Thyroid gland (tissue), 4 donors: ENCODE measurements around the gene RAB28. TPM values are rescaled to one million over a fixed set of nuclear protein-coding genes. Genes with fewer than 3 reads are reported as not detected.

ENCODE experiments used
- DNase-seq, 2 donors: peaks; one replicate each; pipeline ENCODE4 v3.0.0-alpha.2; 2019
- H3K27ac ChIP-seq, 3 donors: fragments of 200-600 bp; sonication (generic); 1 replicate in 2 of 3; 2 replicates in 1 of 3; pipeline ENCODE4 v1.5.1; 2016 to 2019; ENCODE audit warnings: mild to moderate bottlenecking in 1 of 3, moderate library complexity in 1 of 3
- H3K27me3 ChIP-seq: fragments of 200-600 bp; sonication (generic); one replicate; pipeline ENCODE4 v1.5.1; 2019
- H3K36me3 ChIP-seq, 2 donors: fragments of 200-600 bp; sonication (generic); one replicate each; pipeline ENCODE4 v1.5.1; 2016 to 2019
- H3K4me1 ChIP-seq, 2 donors: fragments of 200-600 bp; sonication (generic); one replicate each; pipeline ENCODE4 v1.5.1; 2017 to 2019
- H3K4me3 ChIP-seq, 3 donors: fragments of 200-600 bp; sonication (generic); replicated peaks in 1 of 3; 1 replicate in 2 of 3; 2 replicates in 1 of 3; pipeline ENCODE4 v1.5.1; 2016; ENCODE audit warnings: mild to moderate bottlenecking in 1 of 3
- H3K9me3 ChIP-seq: fragments of 200-600 bp; sonication (generic); one replicate; pipeline ENCODE4 v1.5.1; 2017
- POLR2A ChIP-seq, 2 donors: fragments of 450-650 bp; IDR thresholded peaks; one replicate each; pipeline ENCODE4 v1.6.1; 2017; ENCODE audit warnings: antibody characterized with exemption in 2 of 2, mild to moderate bottlenecking in 2 of 2, moderate library complexity in 1 of 2
- WGBS, 2 donors: methylation state at CpG; one replicate each; pipeline ENCODE4 v1.1.5; 2017; 5-methylcytosine and 5-hydroxymethylcytosine counted together
- intact Hi-C: fragments of 100-400 bp; cut with DNase I; formaldehyde crosslinking; loops from one replicate; pipeline ENCODE4 v1.15.1; 2023
- total RNA-seq, 4 donors: library from RNA; depleted of rRNA; stranded (reverse); fragments of >200 nt; gene quantifications; one replicate each; pipeline ENCODE4 v1.2.3, GENCODE V29; 2016
- TF ChIP-seq, protein P1 (sequence below), 6 experiments: fragments of 200-600 bp in 3 of 6; fragments of 450-650 bp in 3 of 6; sonication (generic) in 3 of 6; IDR thresholded peaks; one replicate each; pipeline ENCODE4 v1.5.1; 2016 to 2019; ENCODE audit warnings: antibody characterized with exemption in 6 of 6, mild to moderate bottlenecking in 2 of 6, inconsistent platforms in 1 of 6, moderate library complexity in 1 of 6

The RAB28 gene
- total RNA-seq, 4 donors from 2014 or later: 25.1 to 30.0 (median 25.4) TPM

DNA sequence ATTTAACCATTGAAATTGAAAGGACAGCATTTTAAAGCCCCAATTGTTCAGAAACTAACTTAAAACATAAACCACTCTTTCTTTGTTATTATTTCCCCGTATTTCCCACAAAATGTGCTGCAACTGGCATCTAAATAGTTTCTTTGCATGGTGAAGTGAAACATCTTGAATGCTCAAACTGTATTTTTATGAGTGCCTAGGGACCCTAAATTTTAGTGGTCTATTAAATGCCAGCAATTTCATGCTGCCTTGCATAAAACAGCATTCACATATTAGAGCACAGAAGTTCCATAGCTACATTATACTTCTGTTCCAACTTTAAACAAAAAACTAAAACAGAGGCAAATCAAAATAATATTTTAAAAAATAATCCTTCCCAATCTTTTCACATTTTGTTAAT is 5.4 kb downstream of the RAB28 start:
- DNase-seq: no peak
- intact Hi-C loops: no loop called here
- no peak for TF ChIP-seq POLR2A (IDR thresholded peaks at IDR 0.05)
- TF ChIP-seq, protein P1, sequence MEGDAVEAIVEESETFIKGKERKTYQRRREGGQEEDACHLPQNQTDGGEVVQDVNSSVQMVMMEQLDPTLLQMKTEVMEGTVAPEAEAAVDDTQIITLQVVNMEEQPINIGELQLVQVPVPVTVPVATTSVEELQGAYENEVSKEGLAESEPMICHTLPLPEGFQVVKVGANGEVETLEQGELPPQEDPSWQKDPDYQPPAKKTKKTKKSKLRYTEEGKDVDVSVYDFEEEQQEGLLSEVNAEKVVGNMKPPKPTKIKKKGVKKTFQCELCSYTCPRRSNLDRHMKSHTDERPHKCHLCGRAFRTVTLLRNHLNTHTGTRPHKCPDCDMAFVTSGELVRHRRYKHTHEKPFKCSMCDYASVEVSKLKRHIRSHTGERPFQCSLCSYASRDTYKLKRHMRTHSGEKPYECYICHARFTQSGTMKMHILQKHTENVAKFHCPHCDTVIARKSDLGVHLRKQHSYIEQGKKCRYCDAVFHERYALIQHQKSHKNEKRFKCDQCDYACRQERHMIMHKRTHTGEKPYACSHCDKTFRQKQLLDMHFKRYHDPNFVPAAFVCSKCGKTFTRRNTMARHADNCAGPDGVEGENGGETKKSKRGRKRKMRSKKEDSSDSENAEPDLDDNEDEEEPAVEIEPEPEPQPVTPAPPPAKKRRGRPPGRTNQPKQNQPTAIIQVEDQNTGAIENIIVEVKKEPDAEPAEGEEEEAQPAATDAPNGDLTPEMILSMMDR (IDR thresholded peaks at IDR 0.05): no peak
- WGBS, 2 donors: 92 to 100% methylated on average over 1 of the region's 1 CpG
- Histone ChIP-seq H3K4me3 (no peak overlapping the region), H3K9me3 (no peaks in the 10 kb centered on the region), H3K27ac (no peak overlapping the region), H3K4me1 (peaks cover 10 to 12% of the 10 kb centered on the region in 2 donors), H3K36me3 (no peaks in the 10 kb centered on the region), H3K27me3 (no peaks in the 10 kb centered on the region)

DNA sequence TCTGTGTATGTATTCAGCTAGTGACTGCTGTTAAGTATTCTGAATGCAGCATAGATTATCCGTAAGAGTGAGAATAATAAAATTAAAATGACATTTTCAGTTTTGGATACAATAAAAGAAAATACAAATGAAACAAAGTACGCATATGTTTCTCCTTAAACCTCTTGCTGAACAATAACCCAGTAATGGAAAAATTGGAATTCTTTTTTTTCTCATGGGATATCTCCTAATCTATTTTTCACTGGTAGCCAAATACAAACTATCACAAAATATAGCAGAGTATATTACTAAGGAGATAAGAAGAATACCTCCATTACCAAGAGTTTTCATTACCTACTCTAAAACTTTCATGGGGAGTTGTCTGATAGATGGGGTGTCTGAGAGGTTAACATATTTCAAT is 6.0 kb downstream of the RAB28 start:
- intact Hi-C loops: no loop called here
- TF ChIP-seq, protein P1 (IDR thresholded peaks at IDR 0.05): no peak
- no peak for TF ChIP-seq POLR2A (IDR thresholded peaks at IDR 0.05)
- peaks cover 6 to 11% of the 10 kb centered on the region in 2 donors for H3K4me1 ChIP-seq

DNA sequence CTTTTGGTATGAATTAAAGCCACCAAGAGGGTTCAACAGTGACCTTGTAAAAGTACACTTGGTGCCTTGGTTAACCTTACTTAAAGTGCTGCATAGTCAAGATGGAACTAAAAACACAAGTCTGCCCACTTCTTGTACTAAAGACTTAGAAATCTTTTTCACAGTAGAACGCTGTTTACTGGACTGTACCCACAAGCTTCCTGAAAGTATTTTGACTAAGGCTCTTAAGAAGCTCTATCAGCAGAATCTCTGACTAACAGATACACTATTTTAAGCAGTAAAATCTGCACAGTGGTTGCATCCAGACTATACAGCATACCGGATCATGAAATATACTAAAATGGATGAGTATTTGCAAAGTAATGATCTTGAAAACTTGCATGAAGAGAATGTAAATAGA is 7.2 kb downstream of the RAB28 start:
- intact Hi-C loops: no loop called here
- no peak overlapping the region for H3K4me3 ChIP-seq
- no peak overlapping the region for H3K27ac ChIP-seq
- H3K4me1 ChIP-seq: peaks cover 0 to 4% of the 10 kb centered on the region in 2 donors
- no peaks in the 10 kb centered on the region for H3K27me3 ChIP-seq
- no peaks in the 10 kb centered on the region for H3K36me3 ChIP-seq
- DNase-seq: no peak
- no peak for TF ChIP-seq POLR2A (IDR thresholded peaks at IDR 0.05)
- TF ChIP-seq, protein P1 (IDR thresholded peaks at IDR 0.05): no peak
- 25 to 43% methylated on average over 2 of the region's 2 CpGs for WGBS, 2 donors
- H3K9me3 ChIP-seq: no peaks in the 10 kb centered on the region

More for the DNA sequence above, 6.0 kb downstream of the RAB28 start:
- Histone ChIP-seq H3K4me3 (no peak overlapping the region), H3K27ac (no peak overlapping the region), H3K9me3 (no peaks in the 10 kb centered on the region), H3K36me3 (no peaks in the 10 kb centered on the region), H3K27me3 (no peaks in the 10 kb centered on the region)
- 89 to 93% methylated on average over 2 of the region's 2 CpGs for WGBS, 2 donors
- no peak for DNase-seq

DNA sequence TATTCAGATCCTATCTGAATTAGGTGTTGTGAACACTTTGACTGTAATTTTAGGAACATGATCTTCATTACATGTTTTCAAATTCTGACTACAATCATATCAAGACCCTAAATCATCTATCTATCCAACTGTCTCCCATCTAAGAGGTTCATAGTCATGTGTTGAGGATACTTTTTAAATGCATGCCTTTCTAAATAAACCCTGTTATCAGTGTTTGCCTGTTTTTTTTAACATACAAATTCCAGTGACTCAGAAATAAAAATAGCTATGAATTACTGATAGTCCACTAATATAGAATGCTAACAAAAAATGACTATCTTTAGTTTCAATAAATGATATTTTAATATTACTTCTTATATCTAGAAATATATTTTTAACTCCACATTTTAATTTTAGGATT is 8.0 kb downstream of the RAB28 start:
- Histone ChIP-seq H3K4me1 (peaks cover 0 to 4% of the 10 kb centered on the region in 2 donors), H3K27me3 (no peaks in the 10 kb centered on the region), H3K27ac (no peak overlapping the region), H3K9me3 (no peaks in the 10 kb centered on the region), H3K4me3 (no peak overlapping the region), H3K36me3 (no peaks in the 10 kb centered on the region)
- TF ChIP-seq, protein P1 (IDR thresholded peaks at IDR 0.05): no peak
- TF ChIP-seq POLR2A (IDR thresholded peaks at IDR 0.05): no peak
- intact Hi-C loops: no loop called here
- no peak for DNase-seq

DNA sequence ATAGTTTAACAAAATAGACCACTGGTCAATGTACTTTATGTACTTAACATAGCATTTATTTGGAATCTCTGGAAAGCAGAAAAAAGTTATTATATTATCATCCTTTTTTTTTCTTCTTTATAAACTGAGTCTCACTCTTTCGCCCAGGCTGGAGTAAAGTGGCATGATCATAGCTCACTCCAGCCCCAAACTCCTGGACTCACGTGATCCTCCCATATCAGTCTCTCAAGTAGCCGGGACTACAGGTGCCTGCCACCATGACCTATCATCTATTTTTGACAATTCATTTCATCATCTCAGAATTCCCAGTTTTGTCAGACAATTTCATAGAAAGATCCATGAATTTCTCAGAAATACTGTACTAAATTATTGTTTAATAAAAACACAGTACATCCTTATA is 12.7 kb downstream of the RAB28 start:
- H3K4me1 ChIP-seq: no peaks in the 10 kb centered on the region
- no peak overlapping the region for H3K4me3 ChIP-seq
- H3K27me3 ChIP-seq: no peaks in the 10 kb centered on the region
- 97% methylated on average over 3 of the region's 3 CpGs for WGBS, 2 donors
- intact Hi-C loops: no loop called here
- TF ChIP-seq POLR2A (IDR thresholded peaks at IDR 0.05): no peak
- TF ChIP-seq, protein P1 (IDR thresholded peaks at IDR 0.05): no peak
- no peak overlapping the region for H3K27ac ChIP-seq
- no peaks in the 10 kb centered on the region for H3K9me3 ChIP-seq
- no peaks in the 10 kb centered on the region for H3K36me3 ChIP-seq
- DNase-seq: no peak
